ENCODE data around the gene RPUSD1.
"Not testable (repeated sequence)": the region's sequence is repeated elsewhere in the genome, so short reads cannot be mapped to it uniquely, and the experiment has no call there.

DNA sequence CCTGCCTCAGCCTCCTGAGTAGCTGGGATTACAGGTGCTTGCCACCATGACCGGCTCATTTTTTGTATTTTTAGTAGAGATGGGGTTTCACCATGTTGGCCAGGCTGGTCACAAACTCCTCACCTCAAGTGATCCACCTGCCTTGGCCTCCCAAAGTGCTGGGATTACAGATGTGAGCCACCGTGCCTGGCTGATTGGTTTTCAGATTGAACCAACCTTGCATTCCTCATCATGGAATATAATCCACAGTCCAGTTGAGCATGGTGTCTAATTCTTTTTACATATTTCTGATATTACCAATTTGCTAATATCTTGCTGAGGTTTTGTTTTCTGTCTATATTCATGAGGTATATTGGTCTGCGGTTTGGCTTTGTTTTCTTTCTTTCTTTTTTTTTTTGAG, 48.6 kb upstream of the RPUSD1 start:
- TF ChIP-seq, protein P1, sequence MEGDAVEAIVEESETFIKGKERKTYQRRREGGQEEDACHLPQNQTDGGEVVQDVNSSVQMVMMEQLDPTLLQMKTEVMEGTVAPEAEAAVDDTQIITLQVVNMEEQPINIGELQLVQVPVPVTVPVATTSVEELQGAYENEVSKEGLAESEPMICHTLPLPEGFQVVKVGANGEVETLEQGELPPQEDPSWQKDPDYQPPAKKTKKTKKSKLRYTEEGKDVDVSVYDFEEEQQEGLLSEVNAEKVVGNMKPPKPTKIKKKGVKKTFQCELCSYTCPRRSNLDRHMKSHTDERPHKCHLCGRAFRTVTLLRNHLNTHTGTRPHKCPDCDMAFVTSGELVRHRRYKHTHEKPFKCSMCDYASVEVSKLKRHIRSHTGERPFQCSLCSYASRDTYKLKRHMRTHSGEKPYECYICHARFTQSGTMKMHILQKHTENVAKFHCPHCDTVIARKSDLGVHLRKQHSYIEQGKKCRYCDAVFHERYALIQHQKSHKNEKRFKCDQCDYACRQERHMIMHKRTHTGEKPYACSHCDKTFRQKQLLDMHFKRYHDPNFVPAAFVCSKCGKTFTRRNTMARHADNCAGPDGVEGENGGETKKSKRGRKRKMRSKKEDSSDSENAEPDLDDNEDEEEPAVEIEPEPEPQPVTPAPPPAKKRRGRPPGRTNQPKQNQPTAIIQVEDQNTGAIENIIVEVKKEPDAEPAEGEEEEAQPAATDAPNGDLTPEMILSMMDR (IDR thresholded peaks at IDR 0.05; ENCODE audit: insufficient read depth, low read length, poor library complexity, severe bottlenecking) = not testable (repeated sequence)
- not testable (repeated sequence) for TF ChIP-seq EZH2phosphoT487 (conservative IDR thresholded peaks at IDR 0.05; ENCODE audit: low read length)
